T-helper 17 cell (primary cell): ENCODE results near the gene RRP15. TPM values are rescaled to one million over a fixed set of nuclear protein-coding genes. Genes with fewer than 3 reads are reported as not detected.

Experiments
- ATAC-seq: fragments of 150-1000 bp; cut with Tn5 transposase; 2 replicates; pipeline ENCODE4 v1.10.0; 2021; ENCODE audit warnings: mild to moderate bottlenecking, moderate library complexity
- DNase-seq, 3 donors: peaks; one replicate each; pipeline versions ENCODE4 v3.0.0 to v3.0.0-alpha.2; 2020 to 2021
- H3K9me3 ChIP-seq: one replicate; pipeline ENCODE4 v1.7.0; 2013; ENCODE audit warnings: low read length, mild to moderate bottlenecking; ENCODE audit not compliant: control insufficient read depth, poor library complexity, severe bottlenecking
- H3K27ac Mint-ChIP-seq: one replicate; pipeline ENCODE4 v1.8.0; 2022; ENCODE audit warnings: mild to moderate bottlenecking, moderate library complexity, mixed read lengths
- H3K27me3 Mint-ChIP-seq: one replicate; pipeline ENCODE4 v1.8.0; 2022; ENCODE audit warnings: mixed read lengths
- H3K36me3 Mint-ChIP-seq: one replicate; pipeline ENCODE4 v1.8.0; 2022; ENCODE audit warnings: low read depth, mixed read lengths
- H3K4me1 Mint-ChIP-seq: one replicate; pipeline ENCODE4 v1.8.0; 2022; ENCODE audit warnings: mild to moderate bottlenecking, mixed read lengths
- H3K4me3 Mint-ChIP-seq: one replicate; pipeline ENCODE4 v1.8.0; 2022; ENCODE audit warnings: mild to moderate bottlenecking, moderate library complexity, mixed read lengths
- total RNA-seq, 4 donors: library from RNA in 2 of 4; stranded (reverse) in 2 of 4; gene quantifications; one replicate each; pipeline ENCODE4 v1.2.3 and lab custom pipeline; 2022 to 2026

The RRP15 gene
- total RNA-seq, 2 donors from 2014 or later, result 13.7 to 21.9 TPM

GRCh38 chr1:218364028-218364710, 79.1 kb downstream of the RRP15 start:
- Mint-ChIP-seq H3K27ac (no peak overlapping the region), H3K4me1 (no peaks in the 10 kb centered on the region)
- no peak for ATAC-seq

GRCh38 chr1:218365226-218365999, 80.3 kb downstream of the RRP15 start:
- H3K9me3 ChIP-seq, result no peaks in the 10 kb centered on the region
- Mint-ChIP-seq H3K4me3 (no peak overlapping the region), H3K27ac (no peak overlapping the region), H3K27me3 (peaks cover under 1% of the 10 kb centered on the region), H3K4me1 (no peaks in the 10 kb centered on the region), H3K36me3 (peaks cover 2% of the 10 kb centered on the region)
- ATAC-seq (no peak), DNase-seq (no peak)

More at GRCh38 chr1:218364028-218364710, 79.1 kb downstream of the RRP15 start:
- Mint-ChIP-seq H3K4me3 (no peak overlapping the region), H3K36me3 (peaks cover 2% of the 10 kb centered on the region), H3K27me3 (no peaks in the 10 kb centered on the region)
- H3K9me3 ChIP-seq, result no peaks in the 10 kb centered on the region
- DNase-seq, result no peak

- no peak overlapping the region for H3K4me3 Mint-ChIP-seq
- peaks cover 2% of the 10 kb centered on the region for H3K36me3 Mint-ChIP-seq
- no peak overlapping the region for H3K27ac Mint-ChIP-seq
- peaks cover 5% of the 10 kb centered on the region for H3K27me3 Mint-ChIP-seq
- no peak for ATAC-seq
- no peak for DNase-seq
- no peaks in the 10 kb centered on the region for H3K9me3 ChIP-seq
- no peaks in the 10 kb centered on the region for H3K4me1 Mint-ChIP-seq
These were observed 81.4 kb downstream of the RRP15 start for GRCh38 chr1:218366322-218367052.

- DNase-seq (no peak), ATAC-seq (no peak)
- no peaks in the 10 kb centered on the region for H3K9me3 ChIP-seq
- Mint-ChIP-seq H3K27ac (no peak overlapping the region), H3K4me3 (no peak overlapping the region), H3K27me3 (peaks cover 10% of the 10 kb centered on the region), H3K36me3 (peaks cover 2% of the 10 kb centered on the region), H3K4me1 (no peaks in the 10 kb centered on the region)
These were observed 82.0 kb downstream of the RRP15 start for GRCh38 chr1:218367118-218367517.

- Mint-ChIP-seq H3K4me1 (no peaks in the 10 kb centered on the region), H3K27me3 (peaks cover 19% of the 10 kb centered on the region), H3K27ac (no peak overlapping the region), H3K36me3 (peaks cover 2% of the 10 kb centered on the region), H3K4me3 (no peak overlapping the region)
- H3K9me3 ChIP-seq, result no peaks in the 10 kb centered on the region
- ATAC-seq (no peak), DNase-seq (no peak)
These were observed 83.6 kb downstream of the RRP15 start for GRCh38 chr1:218368686-218369085.

- H3K9me3 ChIP-seq, result no peaks in the 10 kb centered on the region
- peaks cover 2% of the 10 kb centered on the region for H3K36me3 Mint-ChIP-seq
- H3K27ac Mint-ChIP-seq, result no peak overlapping the region
- ATAC-seq, result no peak
- H3K4me1 Mint-ChIP-seq, result no peaks in the 10 kb centered on the region
- H3K27me3 Mint-ChIP-seq, result peaks cover 31% of the 10 kb centered on the region
- DNase-seq, result no peak
- H3K4me3 Mint-ChIP-seq, result no peak overlapping the region
These were observed 84.8 kb downstream of the RRP15 start for GRCh38 chr1:218369688-218370511.

- H3K4me3 Mint-ChIP-seq, result no peak overlapping the region
- peaks cover 2% of the 10 kb centered on the region for H3K4me1 Mint-ChIP-seq
- ATAC-seq (no peak), DNase-seq (no peak)
- H3K27ac Mint-ChIP-seq, result no peak overlapping the region
- peaks cover 41% of the 10 kb centered on the region for H3K27me3 Mint-ChIP-seq
- H3K36me3 Mint-ChIP-seq, result peaks cover 2% of the 10 kb centered on the region
- H3K9me3 ChIP-seq, result no peaks in the 10 kb centered on the region
These were observed 87.0 kb downstream of the RRP15 start for GRCh38 chr1:218371927-218372672.

- H3K4me3 Mint-ChIP-seq, result no peak overlapping the region
- ATAC-seq (no peak), DNase-seq (no peak)
- H3K4me1 Mint-ChIP-seq, result peaks cover 7% of the 10 kb centered on the region
- H3K36me3 Mint-ChIP-seq, result no peaks in the 10 kb centered on the region
- H3K9me3 ChIP-seq, result no peaks in the 10 kb centered on the region
- H3K27me3 Mint-ChIP-seq, result peaks cover 41% of the 10 kb centered on the region
- H3K27ac Mint-ChIP-seq, result no peak overlapping the region
These were observed 89.6 kb downstream of the RRP15 start for GRCh38 chr1:218374401-218375353.

- no peak for DNase-seq
- H3K27me3 Mint-ChIP-seq, result peaks cover 48% of the 10 kb centered on the region
- no peaks in the 10 kb centered on the region for H3K9me3 ChIP-seq
- no peak overlapping the region for H3K4me3 Mint-ChIP-seq
- H3K36me3 Mint-ChIP-seq, result no peaks in the 10 kb centered on the region
- no peak for ATAC-seq
- H3K4me1 Mint-ChIP-seq, result peaks cover 7% of the 10 kb centered on the region
- peak overlapping the region; percentile 21 for H3K27ac Mint-ChIP-seq
These were observed 91.6 kb downstream of the RRP15 start for GRCh38 chr1:218376722-218377121.

- ATAC-seq (peak; percentile 96), DNase-seq (peak in 1 of 3 donors; percentile 11)
- Mint-ChIP-seq H3K27ac (peak overlapping the region; percentile 21), H3K4me3 (peak overlapping the region; percentile 59), H3K36me3 (no peaks in the 10 kb centered on the region), H3K4me1 (peaks cover 7% of the 10 kb centered on the region), H3K27me3 (peaks cover 44% of the 10 kb centered on the region)
- H3K9me3 ChIP-seq, result no peaks in the 10 kb centered on the region
These were observed 92.1 kb downstream of the RRP15 start for GRCh38 chr1:218377143-218377660.
